Mammary epithelial cell (primary cell): ENCODE data around the gene CLIC3.

Source experiments
- EZH2 ChIP-seq: IDR thresholded peaks from 2 replicates; pipeline ENCODE4 v1.6.1; 2012; ENCODE audit warnings: low read length, inconsistent platforms, borderline replicate concordance
- TF ChIP-seq, protein P1 (sequence below), 2 donors: IDR thresholded peaks in 1 of 2; conservative IDR thresholded peaks in 1 of 2; 2 replicates each; pipeline ENCODE4 v1.5.1; 2011 to 2012; ENCODE audit warnings: inconsistent platforms in 2 of 2, low read length in 2 of 2, mild to moderate bottlenecking in 2 of 2, control low read depth in 1 of 2, low read depth in 1 of 2; ENCODE audit not compliant: insufficient read depth in 1 of 2; ENCODE audit errors: extremely low read depth in 1 of 2

- TF ChIP-seq, protein P1, sequence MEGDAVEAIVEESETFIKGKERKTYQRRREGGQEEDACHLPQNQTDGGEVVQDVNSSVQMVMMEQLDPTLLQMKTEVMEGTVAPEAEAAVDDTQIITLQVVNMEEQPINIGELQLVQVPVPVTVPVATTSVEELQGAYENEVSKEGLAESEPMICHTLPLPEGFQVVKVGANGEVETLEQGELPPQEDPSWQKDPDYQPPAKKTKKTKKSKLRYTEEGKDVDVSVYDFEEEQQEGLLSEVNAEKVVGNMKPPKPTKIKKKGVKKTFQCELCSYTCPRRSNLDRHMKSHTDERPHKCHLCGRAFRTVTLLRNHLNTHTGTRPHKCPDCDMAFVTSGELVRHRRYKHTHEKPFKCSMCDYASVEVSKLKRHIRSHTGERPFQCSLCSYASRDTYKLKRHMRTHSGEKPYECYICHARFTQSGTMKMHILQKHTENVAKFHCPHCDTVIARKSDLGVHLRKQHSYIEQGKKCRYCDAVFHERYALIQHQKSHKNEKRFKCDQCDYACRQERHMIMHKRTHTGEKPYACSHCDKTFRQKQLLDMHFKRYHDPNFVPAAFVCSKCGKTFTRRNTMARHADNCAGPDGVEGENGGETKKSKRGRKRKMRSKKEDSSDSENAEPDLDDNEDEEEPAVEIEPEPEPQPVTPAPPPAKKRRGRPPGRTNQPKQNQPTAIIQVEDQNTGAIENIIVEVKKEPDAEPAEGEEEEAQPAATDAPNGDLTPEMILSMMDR (conservative IDR thresholded peaks at IDR 0.05 in 1 of 2, IDR thresholded peaks at IDR 0.05 in 1 of 2; ENCODE audit: extremely low read depth in 1 of 2, insufficient read depth in 1 of 2, low read depth in 1 of 2, low read length in 2 of 2) = no peak
- no peak for TF ChIP-seq EZH2
These were observed 17.2 kb upstream of the CLIC3 start for GRCh38 chr9:137013571-137013940.
